HG02678 (cell line): ENCODE measurements around the gene ZNF76.
A peak's percentile ranks its signal among the peaks of the same experiment; 100 is the strongest.

ENCODE experiments used
- ATAC-seq: cut with Tn5 transposase; IDR thresholded peaks from one replicate; pipeline ENCODE4 v1.9.1; 2021; ENCODE audit warnings: mild to moderate bottlenecking, moderate library complexity; ENCODE audit not compliant: unreplicated experiment

The ZNF76 gene

GRCh38 chr6:35259194-35259947 lies at the start of gene ZNF76:
Gene ZNF76 (plus strand): TSS chr6:35259735. CDS start chr6:35281152, 21,417 bp downstream.
- peak; percentile 87 for ATAC-seq

- ATAC-seq, result no peak
These were observed 46.2 kb upstream of the ZNF76 start for GRCh38 chr6:35213298-35213791.

GRCh38 chr6:35213824-35214756 lies 45.4 kb upstream of the ZNF76 start, which contains the start of gene SCUBE3:
Gene SCUBE3 (plus strand): TSS chr6:35213956. CDS start chr6:35214419, 463 bp downstream.
- ATAC-seq, result no peak

- ATAC-seq, result no peak
These were observed 44.5 kb upstream of the ZNF76 start for GRCh38 chr6:35214869-35215664.

GRCh38 chr6:35215665-35216411 lies 43.7 kb upstream of the ZNF76 start:
- ATAC-seq, result no peak

- ATAC-seq, result no peak
These were observed 43.2 kb upstream of the ZNF76 start for GRCh38 chr6:35216412-35216732.

- no peak for ATAC-seq
These were observed 42.4 kb upstream of the ZNF76 start for GRCh38 chr6:35216851-35217811.

GRCh38 chr6:35218021-35218420 lies 41.5 kb upstream of the ZNF76 start:
- ATAC-seq, result no peak

- no peak for ATAC-seq
These were observed 41.1 kb upstream of the ZNF76 start for GRCh38 chr6:35218456-35218855.

GRCh38 chr6:35219683-35220326 lies 39.7 kb upstream of the ZNF76 start:
- ATAC-seq, result no peak

GRCh38 chr6:35220711-35221110 lies 38.8 kb upstream of the ZNF76 start:
- no peak for ATAC-seq

GRCh38 chr6:35223396-35223795 lies 36.1 kb upstream of the ZNF76 start:
- ATAC-seq, result no peak

- ATAC-seq, result no peak
These were observed 34.8 kb upstream of the ZNF76 start for GRCh38 chr6:35224720-35225119.

GRCh38 chr6:35228481-35228880 lies 31.1 kb upstream of the ZNF76 start:
- ATAC-seq, result no peak

GRCh38 chr6:35229304-35229703 lies 30.2 kb upstream of the ZNF76 start:
- no peak for ATAC-seq

- ATAC-seq, result no peak
These were observed 29.0 kb upstream of the ZNF76 start for GRCh38 chr6:35230498-35230897.

GRCh38 chr6:35230950-35231349 lies 28.6 kb upstream of the ZNF76 start:
- no peak for ATAC-seq

- no peak for ATAC-seq
These were observed 28.0 kb upstream of the ZNF76 start for GRCh38 chr6:35231563-35231962.

GRCh38 chr6:35234901-35235300 lies 24.6 kb upstream of the ZNF76 start:
- no peak for ATAC-seq
